Lung (tissue), 12 donors: ENCODE measurements around the gene CTSD. TPM values are rescaled to one million over a fixed set of nuclear protein-coding genes. Genes with fewer than 3 reads are reported as not detected.

ENCODE experiments used
- ATAC-seq: fragments of 200-7000 bp; cut with Tn5 transposase; one replicate; pipeline ENCODE4 v1.9.1; 2020; ENCODE audit warnings: moderate number of reproducible peaks; ENCODE audit not compliant: insufficient read depth, low FRiP score
- DNase-seq, 3 donors: peaks; one replicate each; pipeline ENCODE4 v3.0.0-alpha.2; 2013 to 2017
- H3K27ac ChIP-seq, 2 donors: one replicate each; pipeline ENCODE4 v1.5.1; 2013; ENCODE audit warnings: mild to moderate bottlenecking in 2 of 2, moderate library complexity in 2 of 2, control low read depth in 1 of 2, inconsistent platforms in 1 of 2, low read depth in 1 of 2, low read length in 1 of 2
- H3K27me3 ChIP-seq, 3 donors: one replicate each; pipeline ENCODE4 v1.5.1; 2013; ENCODE audit warnings: low read length in 2 of 3; ENCODE audit not compliant: control insufficient read depth in 3 of 3, insufficient read depth in 3 of 3
- H3K36me3 ChIP-seq, 4 donors: one replicate each; pipeline ENCODE4 v1.5.1; 2013; ENCODE audit warnings: low read length in 4 of 4, mild to moderate bottlenecking in 1 of 4, moderate library complexity in 1 of 4; ENCODE audit not compliant: control insufficient read depth in 4 of 4, insufficient read depth in 4 of 4
- H3K4me1 ChIP-seq, 5 donors: one replicate each; pipeline ENCODE4 v1.5.1; 2013; ENCODE audit warnings: low read length in 5 of 5, mild to moderate bottlenecking in 2 of 5, moderate library complexity in 1 of 5; ENCODE audit not compliant: control insufficient read depth in 5 of 5, insufficient read depth in 5 of 5
- H3K4me3 ChIP-seq: one replicate; pipeline ENCODE4 v1.5.1; 2013; ENCODE audit warnings: mild to moderate bottlenecking, control low read depth, moderate library complexity
- H3K9ac ChIP-seq, 2 donors: one replicate each; pipeline ENCODE4 v1.5.1; 2013; ENCODE audit warnings: low read length in 2 of 2, control low read depth in 1 of 2; ENCODE audit not compliant: insufficient read depth in 1 of 2
- H3K9me3 ChIP-seq, 4 donors: one replicate each; pipeline ENCODE4 v1.5.1; 2013; ENCODE audit warnings: low read length in 3 of 4, mild to moderate bottlenecking in 1 of 4, moderate library complexity in 1 of 4; ENCODE audit not compliant: control insufficient read depth in 4 of 4, insufficient read depth in 3 of 4
- WGBS, 2 donors: extraction: QIAGEN DNeasy Blood & Tissue Kit; methylation state at CpG; one replicate each; pipeline ENCODE4 v1.1.7; 2013; 5-methylcytosine and 5-hydroxymethylcytosine counted together
- polyA plus RNA-seq, 2 donors: library from polyadenylated mRNA; stranded (reverse); fragments of 200-250 nt; gene quantifications; one replicate each; pipeline ENCODE4 v1.2.1, GENCODE V29; 2013
- total RNA-seq, 2 donors: library from RNA; depleted of rRNA in 1 of 2; stranded (reverse); fragments of >200 nt in 1 of 2; gene quantifications; one replicate each; pipeline ENCODE4 v1.2.1, GENCODE V29; 2014 to 2021
- TF ChIP-seq, protein P1 (sequence below): IDR thresholded peaks from 2 replicates; pipeline ENCODE4 v1.5.1; 2012; ENCODE audit warnings: mild to moderate bottlenecking; ENCODE audit errors: control extremely low read depth, extremely low read depth
- donor health status: control.
- donor health status: control.
- donor health status: Bipolar disorder and iron deficiency.
- donor health status: healthy.
- donor health status: DM: yes; HTN: yes; CAD: no.

CTSD gene
- total and polyA plus RNA-seq, 4 donors: 388 to 2,177 (median 1,949) TPM

DNA sequence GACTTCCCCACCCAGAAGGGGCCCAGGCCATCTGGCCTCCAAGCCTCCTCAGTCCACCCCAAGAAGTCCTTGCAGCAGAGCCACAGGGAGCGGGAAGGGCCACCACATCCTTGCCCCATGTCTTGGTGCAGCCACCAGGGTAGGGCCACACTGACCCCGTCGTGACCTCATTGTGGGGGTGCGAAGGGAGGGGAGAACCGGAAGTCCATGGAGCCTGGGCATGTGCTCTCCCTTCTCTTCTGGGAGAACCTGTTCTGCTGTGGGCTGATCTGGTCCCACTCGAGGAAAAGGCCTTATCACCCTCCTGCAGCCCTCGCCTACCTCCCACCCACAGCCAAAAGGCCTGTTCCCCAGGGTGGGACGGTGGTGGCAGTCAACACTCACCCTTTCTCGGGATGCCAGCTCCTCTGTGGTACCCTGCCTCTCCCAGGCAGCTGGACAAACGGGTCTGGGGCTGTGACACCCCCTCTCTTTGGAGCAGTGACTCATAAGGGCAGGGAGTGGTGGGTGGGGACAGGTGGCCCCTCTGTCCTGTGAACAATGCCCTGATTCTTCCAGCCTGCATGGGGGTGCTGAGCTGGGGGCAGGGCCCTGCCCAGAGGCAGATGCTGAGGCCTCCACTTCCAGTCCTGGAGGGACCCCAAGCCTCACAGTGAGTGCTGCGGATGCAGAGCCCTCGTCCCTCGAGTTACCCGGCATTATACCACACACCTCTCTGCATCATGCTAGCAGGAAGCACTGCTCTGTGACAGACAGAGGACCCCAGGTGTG, 14.6 kb upstream of the CTSD start:
- Histone ChIP-seq H3K4me3 (no peak overlapping the region), H3K4me1 (no peaks in the 10 kb centered on the region), H3K27me3 (peaks cover 0 to 3% (median 0%) of the 10 kb centered on the region in 3 donors), H3K36me3 (no peaks in the 10 kb centered on the region), H3K9ac (no peak overlapping the region), H3K27ac (peak overlapping the region in 1 of 2 donors; percentile 59), H3K9me3 (peaks cover 0 to 4% (median 2%) of the 10 kb centered on the region in 4 donors)
- WGBS, 2 donors: 56 to 65% methylated on average over 14 of the region's 14 CpGs
- no peak for ATAC-seq
- TF ChIP-seq, protein P1, sequence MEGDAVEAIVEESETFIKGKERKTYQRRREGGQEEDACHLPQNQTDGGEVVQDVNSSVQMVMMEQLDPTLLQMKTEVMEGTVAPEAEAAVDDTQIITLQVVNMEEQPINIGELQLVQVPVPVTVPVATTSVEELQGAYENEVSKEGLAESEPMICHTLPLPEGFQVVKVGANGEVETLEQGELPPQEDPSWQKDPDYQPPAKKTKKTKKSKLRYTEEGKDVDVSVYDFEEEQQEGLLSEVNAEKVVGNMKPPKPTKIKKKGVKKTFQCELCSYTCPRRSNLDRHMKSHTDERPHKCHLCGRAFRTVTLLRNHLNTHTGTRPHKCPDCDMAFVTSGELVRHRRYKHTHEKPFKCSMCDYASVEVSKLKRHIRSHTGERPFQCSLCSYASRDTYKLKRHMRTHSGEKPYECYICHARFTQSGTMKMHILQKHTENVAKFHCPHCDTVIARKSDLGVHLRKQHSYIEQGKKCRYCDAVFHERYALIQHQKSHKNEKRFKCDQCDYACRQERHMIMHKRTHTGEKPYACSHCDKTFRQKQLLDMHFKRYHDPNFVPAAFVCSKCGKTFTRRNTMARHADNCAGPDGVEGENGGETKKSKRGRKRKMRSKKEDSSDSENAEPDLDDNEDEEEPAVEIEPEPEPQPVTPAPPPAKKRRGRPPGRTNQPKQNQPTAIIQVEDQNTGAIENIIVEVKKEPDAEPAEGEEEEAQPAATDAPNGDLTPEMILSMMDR: no peak
- peak in 1 of 3 donors; percentile 13 for DNase-seq

DNA sequence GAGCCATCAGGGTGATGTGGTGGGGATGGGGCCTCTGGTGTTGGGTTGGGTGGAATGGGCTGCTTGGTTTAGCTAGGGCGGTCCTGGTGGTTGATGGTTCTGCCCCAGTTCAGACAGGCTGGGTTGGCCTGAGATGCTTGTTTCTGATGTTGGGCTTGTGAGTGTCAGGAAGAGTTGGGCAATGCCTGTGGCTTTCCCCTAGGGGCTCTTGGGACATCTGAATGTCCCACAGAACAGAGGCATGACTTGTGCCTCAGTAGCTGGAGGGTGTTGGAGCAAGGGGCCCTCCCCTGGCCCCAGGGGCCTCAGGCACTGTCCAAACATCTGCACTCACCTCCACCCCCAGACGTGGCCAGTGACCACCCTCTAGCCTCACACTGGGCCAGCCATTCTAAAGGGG, 14.0 kb upstream of the CTSD start:
- Histone ChIP-seq H3K4me1 (no peaks in the 10 kb centered on the region), H3K36me3 (no peaks in the 10 kb centered on the region), H3K9ac (no peak overlapping the region), H3K27ac (peak overlapping the region in 1 of 2 donors; percentile 59), H3K9me3 (peaks cover 0 to 4% (median 2%) of the 10 kb centered on the region in 4 donors), H3K27me3 (peaks cover 0 to under 1% (median 0%) of the 10 kb centered on the region in 3 donors), H3K4me3 (no peak overlapping the region)
- TF ChIP-seq, protein P1: no peak
- ATAC-seq (no peak), DNase-seq (no peak)
- 32 to 56% methylated on average over 2 of the region's 2 CpGs for WGBS, 2 donors

DNA sequence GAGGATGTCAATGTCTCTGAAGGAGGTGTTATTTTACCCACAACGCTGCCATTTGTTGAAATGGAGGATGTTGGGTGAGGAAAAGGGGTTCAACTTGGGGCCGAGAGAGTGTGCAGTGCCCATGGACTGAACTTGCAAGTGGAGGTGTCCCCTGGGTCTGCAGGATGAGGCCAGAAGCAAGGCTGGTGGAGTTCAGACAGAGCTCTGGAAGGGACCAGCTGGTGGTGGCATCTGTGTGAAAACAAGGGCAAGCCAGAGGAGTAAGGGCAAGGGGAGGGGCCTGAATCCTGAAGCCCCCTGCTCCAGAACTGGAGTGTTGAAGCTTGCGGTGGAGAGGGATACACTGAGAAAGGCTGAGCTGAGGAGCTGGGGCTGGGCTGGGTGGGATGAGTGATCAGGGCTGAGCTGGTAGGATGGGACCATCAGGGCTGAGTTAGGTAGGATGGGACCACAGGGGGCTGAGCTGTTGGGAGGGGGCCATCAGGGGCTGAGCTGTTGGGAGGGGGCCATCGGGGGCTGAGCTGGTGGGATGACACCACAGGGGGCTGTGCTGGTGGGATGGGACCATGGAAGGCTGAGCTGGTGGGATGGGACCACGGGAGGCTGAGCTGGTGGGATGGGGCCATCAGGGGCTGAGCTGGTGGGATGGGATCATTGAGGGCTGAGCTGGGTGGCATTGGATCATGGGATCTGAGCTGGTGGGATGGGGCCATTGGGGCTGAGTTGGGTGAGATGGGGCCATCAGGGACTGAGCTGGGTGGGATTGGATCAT, 13.4 kb upstream of the CTSD start:
- H3K36me3 ChIP-seq: no peaks in the 10 kb centered on the region
- H3K4me1 ChIP-seq: peaks cover 0 to 2% (median 0%) of the 10 kb centered on the region in 5 donors
- H3K9ac ChIP-seq: no peak overlapping the region
- DNase-seq (no peak), ATAC-seq (no peak)
- WGBS, 2 donors: 90 to 94% methylated on average over 5 of the region's 5 CpGs
- H3K9me3 ChIP-seq: peaks cover 0 to 4% (median 2%) of the 10 kb centered on the region in 4 donors
- TF ChIP-seq, protein P1: no peak
- no peak overlapping the region for H3K27ac ChIP-seq
- H3K27me3 ChIP-seq: peaks cover 0 to 2% (median 0%) of the 10 kb centered on the region in 3 donors
- no peak overlapping the region for H3K4me3 ChIP-seq
